Measurements from ENCODE around the gene B9D1. TPM values are rescaled to one million over a fixed set of nuclear protein-coding genes. Genes with fewer than 3 reads are reported as not detected.

The B9D1 gene
- total RNA-seq, 1 donor from 2014 or later: 9.2 TPM

DNA sequence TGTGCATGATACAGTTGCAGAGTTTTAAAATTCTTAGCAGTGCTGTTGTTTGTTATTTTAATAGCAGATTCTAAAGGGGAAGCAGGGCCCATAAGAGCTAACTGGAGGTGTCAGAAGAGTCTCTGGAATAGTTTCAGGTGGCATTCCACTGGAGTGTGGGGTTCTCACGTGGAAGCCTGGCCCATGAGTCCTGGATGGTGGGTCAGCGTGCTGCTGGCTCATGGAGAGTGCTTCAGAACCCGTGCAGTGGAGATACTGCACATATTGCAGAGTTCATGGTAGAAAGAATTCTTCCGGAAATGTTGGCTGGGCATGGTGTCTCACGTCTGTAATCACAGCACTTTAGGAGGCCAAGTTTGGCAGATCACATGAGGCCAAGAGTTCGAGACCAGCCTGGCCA is 43.9 kb downstream of the B9D1 start:
- DNase-seq: no peak

DNA sequence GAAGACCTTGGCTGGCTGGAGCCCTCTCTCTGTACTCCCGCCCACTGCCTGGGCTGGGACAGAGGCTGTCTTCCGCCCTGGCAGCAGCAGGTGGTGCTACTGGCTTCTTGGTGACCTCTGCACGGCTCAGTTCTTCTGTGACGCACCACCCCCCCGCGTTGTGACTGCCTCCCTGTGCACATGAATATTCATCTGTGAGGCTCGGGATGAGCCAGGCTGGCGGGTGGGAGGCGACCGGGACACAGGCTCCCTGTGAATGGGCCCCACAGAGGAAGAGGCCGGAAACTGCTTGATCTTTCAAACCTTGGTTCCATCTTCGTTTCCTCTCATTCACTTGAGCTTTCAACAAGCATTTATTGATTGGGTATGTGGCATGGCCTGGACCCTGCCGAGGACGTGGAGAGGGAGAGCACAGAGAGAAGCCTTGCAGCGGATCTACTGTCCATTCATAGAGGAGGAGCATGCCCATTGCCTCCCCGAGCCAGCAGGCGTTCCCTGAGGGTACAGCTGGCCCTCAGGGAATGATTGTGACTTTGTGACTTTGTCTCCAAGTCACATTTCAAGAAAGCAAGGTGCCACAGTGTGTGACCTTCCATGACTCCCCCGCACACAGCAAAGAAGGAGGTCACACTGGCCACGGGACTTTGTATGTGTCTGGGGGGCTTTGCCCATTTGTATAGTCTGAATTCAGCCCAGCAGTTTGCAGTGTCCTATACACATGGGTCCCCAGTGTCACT is 45.0 kb downstream of the B9D1 start:
- DNase-seq: peak; percentile 35

DNA sequence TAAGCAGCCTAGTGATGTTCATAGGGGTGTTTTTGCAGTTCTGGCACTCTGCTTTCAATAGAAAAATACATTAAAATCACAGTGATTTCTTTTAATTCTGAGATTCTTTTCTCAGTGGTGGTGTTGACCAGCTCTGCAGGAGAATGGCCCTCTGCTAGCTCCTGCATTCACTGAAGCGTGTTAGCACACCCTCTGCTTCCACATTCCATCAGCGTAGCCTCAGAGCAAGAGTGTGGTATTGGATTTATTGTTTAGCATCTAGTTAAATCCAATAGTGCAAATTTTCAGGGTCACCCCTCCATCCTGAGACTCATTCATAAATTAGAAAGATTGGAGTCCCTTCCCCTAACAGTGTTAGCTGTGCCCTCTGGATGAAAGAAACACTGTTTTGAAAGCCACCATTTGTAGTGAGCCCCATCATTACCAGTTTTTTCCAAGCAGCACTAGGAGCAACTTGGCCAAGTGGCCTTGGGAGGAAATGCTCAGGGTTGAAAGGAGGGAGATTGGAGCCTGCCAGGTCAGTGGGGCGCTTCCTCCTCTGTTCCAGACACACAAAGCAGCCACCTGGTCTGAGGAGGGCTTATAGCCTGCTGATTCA is 45.7 kb downstream of the B9D1 start:
- DNase-seq: no peak

GRCh38 chr17:19315104-19315503 is 47.4 kb downstream of the B9D1 start:
- no peak for DNase-seq

DNA sequence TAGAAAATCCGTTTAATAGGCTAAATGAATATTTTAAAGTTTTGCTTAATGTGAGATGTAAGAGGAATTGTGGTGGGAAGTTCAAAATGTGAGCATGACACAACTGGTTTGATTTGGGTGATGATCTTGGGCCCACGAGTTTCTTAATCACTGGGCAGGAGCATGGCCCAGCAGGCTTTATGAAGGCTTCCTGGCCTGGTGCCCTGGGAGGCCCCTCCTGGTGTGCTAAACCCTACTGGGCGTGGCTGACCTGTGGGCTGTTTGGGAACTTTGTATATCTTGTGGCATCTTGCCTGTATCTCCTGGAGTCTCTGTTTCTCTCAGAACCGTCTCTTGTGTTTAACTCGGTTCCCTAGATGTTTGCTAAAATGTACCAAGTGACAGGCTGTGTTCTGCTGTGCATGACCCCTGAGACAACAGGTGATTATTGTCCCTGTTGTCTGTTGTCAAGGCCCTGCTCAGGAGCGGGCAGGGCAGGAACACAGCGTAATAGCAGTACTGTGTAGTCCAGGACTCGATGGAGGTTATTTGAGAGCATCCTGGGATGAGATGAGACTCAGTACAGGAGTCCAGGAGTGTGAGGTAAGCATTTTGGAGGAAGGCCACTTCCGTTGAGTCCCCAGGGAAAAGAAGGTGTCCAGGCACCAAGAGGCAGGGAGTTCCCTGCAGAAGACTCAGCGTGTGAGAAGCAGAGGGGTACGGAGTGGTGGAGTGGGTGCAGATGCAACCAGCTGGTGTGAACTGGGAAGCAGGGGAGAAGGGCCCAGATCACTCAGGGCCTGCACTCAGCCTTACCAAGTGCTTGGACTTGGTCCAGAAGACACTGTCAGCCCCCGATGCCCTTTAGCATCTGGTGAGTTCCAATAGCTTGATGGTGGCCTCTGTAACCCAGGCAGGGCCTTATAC is 48.5 kb downstream of the B9D1 start:
- no peak for DNase-seq

DNA sequence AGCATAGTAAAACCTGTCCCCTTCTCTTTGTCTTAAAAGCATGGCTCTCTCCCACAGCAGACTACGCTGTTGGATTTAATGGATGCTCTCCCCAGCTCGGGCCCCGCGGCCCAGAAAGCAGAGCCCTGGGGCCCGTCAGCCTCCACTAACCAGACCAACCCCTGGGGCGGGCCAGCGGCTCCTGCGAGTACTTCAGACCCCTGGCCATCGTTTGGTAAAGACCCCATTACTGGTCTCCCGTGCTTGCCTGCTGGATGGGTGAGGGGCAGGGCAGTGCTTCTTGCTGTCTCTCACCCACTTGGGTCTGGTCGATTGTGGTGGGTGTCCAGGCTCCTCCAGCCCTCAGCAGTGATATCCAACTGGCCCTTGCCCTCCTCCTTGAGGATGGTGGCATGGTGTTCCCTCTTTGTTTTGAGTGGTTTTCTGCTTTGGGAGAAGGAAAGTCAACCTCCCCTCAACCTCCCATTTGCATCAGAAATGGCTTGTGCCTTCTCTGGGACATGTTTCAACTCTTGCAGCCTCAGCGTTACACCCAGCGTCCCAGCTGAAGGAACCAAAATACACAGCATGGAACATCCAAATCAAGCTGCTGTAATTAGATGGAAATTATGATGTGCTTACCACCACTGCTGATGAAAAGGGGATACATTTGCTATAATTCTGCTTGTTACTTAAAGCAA is 49.3 kb downstream of the B9D1 start:
- DNase-seq: no peak

DNA sequence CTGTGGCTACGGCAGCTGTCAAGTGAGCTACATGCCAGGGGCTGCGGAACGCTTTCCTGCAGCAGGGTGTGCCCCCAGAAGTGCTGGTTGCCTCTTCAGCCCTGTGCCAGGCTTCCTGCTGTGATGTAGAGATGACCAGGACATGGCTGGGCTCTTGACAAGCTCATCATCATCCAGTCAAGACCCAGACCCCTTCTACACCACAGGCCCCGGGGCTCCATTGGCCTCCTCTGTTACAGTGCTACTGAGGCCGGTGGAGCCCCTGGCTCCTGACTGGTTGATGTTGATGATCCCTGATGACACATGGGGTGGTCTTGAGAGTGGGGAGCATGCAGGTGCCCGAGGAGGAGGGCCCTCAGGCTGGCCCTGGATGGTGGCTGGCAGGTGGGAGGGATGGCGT is 50.1 kb downstream of the B9D1 start:
- no peak for DNase-seq

- no peak for DNase-seq
Measured at GRCh38 chr17:19311421-19312215, 50.9 kb downstream of the B9D1 start.

DNA sequence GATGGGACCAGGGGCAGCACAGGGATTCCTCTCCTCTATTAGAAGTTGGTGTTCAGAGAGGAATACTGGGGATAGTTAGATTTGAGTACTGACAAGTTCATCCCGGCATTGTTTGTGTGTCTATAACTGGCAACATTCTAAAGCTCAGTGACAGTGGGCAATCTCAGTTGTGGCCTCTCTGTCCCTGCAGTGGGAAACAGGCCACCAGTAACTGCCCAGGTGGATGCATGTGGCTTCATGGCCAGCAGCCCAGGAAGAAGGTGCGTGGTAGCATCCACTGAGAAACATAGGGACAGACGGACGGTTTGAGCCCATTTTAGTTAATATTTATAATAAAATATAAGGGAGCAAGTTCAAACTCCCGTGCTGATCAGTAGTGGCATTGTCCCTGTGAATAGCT is 51.5 kb downstream of the B9D1 start:
- no peak for DNase-seq

- DNase-seq: no peak
Measured at GRCh38 chr17:19310151-19310550, 52.4 kb downstream of the B9D1 start.

DNA sequence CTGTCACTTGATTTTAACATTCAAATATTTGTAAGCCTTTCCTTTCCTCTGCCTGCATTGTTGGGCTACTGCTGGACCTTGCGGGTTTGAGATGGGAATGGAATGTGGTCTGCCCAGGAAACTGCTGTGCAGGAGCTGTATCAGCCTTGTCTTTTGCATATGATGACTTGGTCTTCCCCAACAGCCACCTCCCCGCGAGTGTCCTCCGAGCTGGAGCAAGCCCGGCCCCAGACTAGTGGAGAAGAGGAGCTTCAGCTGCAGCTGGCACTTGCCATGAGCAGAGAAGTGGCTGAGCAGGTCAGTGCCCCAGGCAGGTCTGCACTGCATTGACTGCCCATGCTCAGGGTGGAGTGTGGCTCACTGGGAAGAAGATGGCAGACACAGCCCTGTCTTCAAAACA is 52.8 kb downstream of the B9D1 start:
- no peak for DNase-seq

DNA sequence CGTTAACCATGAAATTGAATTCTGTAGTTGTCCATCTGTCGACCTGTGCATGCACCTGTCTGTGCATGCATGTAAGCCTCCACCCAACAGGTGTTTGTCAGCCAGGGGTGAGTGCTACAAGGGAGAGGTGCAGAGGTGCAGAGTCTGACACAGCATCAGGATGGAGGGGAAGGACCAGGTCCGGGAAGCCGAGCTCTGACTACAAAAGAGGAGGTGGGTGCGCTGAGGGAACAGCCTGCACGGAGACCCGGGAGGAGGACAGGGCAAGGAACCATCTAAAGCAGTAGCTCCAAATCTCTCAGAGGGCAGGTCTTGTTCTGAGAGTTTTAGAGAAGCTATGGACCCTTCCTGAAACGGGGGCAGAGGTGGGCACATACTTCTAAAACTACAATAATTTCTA is 54.1 kb downstream of the B9D1 start:
- DNase-seq: no peak

DNA sequence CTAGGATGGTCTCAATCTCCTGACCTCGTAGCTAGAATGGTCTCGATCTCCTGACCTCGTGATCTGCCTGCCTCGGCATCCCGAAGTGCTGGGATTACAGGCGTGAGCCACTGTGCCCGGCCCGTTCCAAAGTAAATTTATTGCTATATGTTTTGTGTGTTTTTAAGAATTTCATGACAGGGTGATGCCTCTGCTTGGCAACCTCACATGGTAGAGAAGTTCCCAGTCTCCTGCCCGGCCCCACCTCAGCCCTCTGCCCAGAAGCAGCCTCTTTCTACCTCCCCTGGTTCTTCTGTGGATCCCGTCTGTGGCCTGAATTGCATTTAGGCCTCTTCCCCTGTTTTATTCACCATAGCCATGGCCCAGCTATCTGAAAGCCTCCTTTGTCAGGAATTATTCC is 55.0 kb downstream of the B9D1 start:
- no peak for DNase-seq

DNA sequence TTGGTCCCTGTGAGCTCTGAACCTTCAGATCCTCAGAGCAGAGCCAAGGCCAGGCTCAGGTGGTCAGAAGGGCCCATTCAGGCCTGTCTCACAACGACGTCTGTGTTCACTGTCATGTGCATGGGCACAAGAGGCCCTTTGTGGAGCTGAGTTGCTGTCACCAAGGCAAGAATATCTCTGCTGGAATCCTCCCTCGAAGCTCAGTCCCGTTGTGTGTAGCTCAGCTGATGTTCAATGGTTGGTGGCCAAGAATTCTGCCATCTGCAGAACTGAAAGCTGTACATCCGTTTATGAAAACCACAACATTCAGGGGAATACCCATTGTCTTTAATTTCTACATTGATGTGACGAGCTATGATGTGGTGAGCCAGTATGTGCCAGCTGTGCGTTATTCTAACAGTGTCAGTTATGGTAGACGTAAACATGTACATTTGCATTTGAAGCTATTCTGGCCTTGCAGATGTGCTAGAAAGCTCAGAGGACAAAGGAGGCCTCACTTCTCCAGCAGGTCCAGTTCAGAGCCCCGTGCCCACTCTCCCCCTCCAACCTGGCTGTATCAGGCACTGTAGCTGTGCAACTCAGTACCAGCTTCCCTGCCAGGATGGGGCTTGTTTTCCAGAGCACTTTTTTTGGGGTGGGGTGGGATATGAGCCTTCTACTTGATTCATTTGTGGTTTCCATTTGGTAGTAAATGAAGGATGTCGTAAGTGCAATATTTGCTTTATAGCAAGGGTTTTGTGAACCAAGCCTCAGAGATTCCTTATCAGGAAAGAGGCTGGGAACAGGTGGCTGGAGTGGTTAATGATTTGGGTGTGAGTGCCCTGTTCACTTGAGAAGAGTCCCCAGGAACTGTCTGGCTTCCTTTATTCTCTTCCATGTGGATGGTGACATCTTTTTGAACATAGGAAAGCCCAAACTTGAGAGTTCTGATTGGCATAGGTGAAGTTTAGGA is 56.1 kb downstream of the B9D1 start:
- DNase-seq: peak; percentile 49

DNA sequence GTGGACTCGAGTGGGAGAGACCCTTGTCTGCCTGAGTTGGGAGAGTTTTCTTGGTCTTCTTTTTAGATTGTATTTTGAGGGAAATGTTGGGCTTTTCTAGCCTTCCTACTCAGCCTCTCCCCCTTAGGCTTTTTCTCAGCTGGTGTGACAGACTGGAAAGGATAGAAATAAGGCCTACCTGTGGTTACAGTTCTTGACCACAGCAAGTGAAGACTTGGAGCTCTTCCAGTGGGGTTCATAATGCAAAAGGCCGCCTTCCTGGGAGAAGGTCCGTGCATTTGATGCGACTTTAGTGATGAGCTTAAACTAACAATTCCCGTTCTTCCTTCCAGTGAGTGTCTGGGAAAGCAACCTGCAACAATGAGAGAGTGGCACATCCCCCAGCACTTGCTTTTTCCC is 56.8 kb downstream of the B9D1 start:
- DNase-seq: no peak

DNA sequence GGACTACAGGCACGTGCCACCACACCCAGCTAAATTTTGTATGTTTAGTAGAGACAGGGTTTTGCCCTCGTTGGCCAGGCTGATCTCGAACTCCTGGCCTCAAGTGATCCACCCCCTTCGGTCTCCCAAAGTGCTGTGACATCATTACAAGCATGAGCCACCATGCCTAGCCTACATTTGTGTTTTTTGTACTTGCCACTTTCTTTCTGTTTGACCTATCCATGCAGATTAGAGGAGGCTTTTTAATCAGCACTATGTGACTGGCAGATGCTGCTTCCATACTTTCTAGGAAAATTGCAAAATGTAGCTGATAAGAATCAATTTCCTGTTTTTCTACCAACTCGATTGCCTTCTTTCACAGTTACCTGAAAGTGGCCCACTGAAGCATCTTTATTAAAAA is 57.3 kb downstream of the B9D1 start:
- no peak for DNase-seq

GRCh38 chr17:19304751-19305150 is 57.8 kb downstream of the B9D1 start:
- DNase-seq: no peak

DNA sequence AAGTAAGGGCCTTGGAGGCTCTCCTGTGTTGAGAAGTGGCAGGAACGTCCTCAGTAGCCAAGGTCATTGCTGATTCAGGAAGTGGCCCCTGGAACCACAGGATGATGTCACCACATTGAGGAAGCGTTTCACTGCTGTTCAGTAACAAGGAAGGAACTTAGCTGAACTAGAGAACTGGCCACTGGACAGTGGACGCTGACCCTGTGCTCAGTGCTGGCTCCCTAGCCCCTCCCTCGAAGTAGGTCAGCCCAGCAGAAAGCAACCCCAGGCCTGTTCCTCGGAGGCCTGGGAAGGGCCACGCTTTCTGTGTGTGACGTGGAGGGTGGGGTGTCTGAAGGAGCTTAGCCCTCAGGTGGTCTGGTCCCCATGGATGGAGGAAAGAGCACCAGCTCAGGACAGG is 58.3 kb downstream of the B9D1 start:
- DNase-seq: peak; percentile 24

DNA sequence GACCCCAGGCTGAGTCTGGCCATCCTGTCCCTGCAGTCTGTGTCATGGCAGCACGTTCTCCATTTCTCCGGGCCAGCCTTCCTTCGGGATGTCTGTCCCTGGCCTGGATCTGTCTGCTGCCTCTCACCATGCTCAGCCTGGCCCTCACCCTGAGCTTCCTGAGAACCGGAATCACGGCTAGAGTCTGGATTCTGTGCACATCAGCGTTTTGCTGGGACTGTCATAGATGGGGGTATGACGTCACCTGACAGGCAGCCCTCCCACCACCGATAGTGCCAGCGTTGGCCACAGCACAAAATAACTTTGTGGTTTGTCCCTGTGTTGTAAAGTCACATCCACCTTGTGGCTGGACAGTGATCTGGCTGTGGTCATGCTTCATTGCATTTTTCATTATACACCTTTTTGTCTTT is 59.2 kb downstream of the B9D1 start:
- DNase-seq: no peak

DNA sequence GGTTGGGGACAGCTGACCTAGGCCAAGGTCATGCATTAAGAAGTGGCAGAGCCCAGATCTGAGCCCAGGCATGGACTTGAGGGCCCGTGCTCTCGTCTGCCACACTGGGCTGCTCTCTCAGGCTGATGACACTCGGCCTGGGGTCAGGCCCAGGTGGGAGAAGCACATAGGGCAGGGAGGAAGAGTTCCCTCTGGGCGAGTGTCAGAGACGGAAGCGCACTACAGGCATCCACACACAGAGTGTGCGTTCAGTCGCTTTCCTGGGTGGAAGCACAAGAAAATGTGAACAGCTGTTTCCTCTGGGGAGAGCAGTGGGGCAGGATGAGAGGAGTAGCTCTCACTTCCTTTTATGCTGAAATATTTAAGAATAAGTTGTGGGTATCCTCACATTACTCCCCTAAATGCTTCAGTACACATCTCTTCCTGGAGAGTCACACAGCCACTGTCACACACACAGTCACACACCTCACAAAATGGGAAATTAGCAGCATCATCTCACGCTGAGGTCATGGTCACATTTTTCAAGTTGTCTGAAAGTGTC is 59.7 kb downstream of the B9D1 start:
- DNase-seq: no peak
